MM.1S (cell line): Measurements from ENCODE around the gene ESYT3.

Experiments
- EZH2 ChIP-seq: fragments of 300-600 bp; sonication (generic); optimal IDR thresholded peaks from 2 replicates; pipeline ENCODE3; 2017; ENCODE audit warnings: low read depth, mild to moderate bottlenecking, antibody characterized with exemption, low read length, mixed read lengths
- TF ChIP-seq, protein P1 (sequence below): fragments of 300-600 bp; sonication (generic); IDR thresholded peaks from 2 replicates; pipeline ENCODE4 v1.5.1; 2016; ENCODE audit warnings: antibody characterized with exemption, low read length, mixed read lengths

DNA sequence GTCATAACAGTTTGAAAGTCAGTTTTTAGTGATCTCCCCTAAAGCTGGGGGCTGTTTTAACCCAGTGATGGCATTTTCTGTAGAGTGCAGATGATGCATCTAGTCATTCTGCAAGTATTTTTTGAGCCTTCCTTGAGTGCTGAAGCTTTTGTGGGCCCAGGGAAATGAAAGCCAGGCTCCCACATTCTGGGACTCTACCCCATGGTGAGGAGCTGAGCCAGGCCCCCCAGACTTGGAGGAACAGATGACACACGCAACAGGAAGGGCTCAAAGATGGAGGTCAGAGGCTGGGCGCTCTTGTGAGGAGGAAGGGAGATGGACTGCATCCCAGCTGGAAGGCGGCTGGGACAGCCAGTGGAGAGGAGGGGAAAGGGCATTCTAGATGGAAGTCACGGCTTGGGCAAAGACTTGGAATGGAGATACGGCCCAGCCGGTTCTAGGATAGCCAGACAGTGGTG is 45.2 kb upstream of the ESYT3 start:
- TF ChIP-seq, protein P1, sequence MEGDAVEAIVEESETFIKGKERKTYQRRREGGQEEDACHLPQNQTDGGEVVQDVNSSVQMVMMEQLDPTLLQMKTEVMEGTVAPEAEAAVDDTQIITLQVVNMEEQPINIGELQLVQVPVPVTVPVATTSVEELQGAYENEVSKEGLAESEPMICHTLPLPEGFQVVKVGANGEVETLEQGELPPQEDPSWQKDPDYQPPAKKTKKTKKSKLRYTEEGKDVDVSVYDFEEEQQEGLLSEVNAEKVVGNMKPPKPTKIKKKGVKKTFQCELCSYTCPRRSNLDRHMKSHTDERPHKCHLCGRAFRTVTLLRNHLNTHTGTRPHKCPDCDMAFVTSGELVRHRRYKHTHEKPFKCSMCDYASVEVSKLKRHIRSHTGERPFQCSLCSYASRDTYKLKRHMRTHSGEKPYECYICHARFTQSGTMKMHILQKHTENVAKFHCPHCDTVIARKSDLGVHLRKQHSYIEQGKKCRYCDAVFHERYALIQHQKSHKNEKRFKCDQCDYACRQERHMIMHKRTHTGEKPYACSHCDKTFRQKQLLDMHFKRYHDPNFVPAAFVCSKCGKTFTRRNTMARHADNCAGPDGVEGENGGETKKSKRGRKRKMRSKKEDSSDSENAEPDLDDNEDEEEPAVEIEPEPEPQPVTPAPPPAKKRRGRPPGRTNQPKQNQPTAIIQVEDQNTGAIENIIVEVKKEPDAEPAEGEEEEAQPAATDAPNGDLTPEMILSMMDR = no peak
- no peak for TF ChIP-seq EZH2
